HEK293 (cell line): Measurements from ENCODE around the gene ORC4.

Experiments used
- CTCF ChIA-PET: fragments of 350-600 bp; formaldehyde crosslinking; extraction: SDS; loops from one replicate; lab custom pipeline; 2021; ENCODE audit warnings: antibody characterized with exemption; lab: Yijun Ruan, JAX
- POLR2A ChIA-PET: fragments of 300-600 bp; formaldehyde crosslinking; extraction: SDS; loops from one replicate; lab custom pipeline; 2020; ENCODE audit warnings: antibody characterized with exemption, inconsistent platforms; lab: Yijun Ruan, JAX
- H3K27ac ChIP-seq: fragments of 200-500 bp; sonication (Bioruptor generic); 2 replicates; pipeline ENCODE4 v1.5.1; 2014; ENCODE audit warnings: low read depth, low read length, control low read depth, inconsistent platforms; ENCODE audit errors: extremely low read depth
- H3K36me3 ChIP-seq, 2 experiments: fragments of 200-500 bp in 1 of 2; sonication (Bioruptor generic) in 1 of 2; 1 replicate in 1 of 2; 2 replicates in 1 of 2; pipeline ENCODE4 v1.5.1; 2014 to 2017; ENCODE audit warnings: inconsistent platforms in 2 of 2, low read length in 2 of 2; ENCODE audit not compliant: control insufficient read depth in 2 of 2, insufficient read depth in 1 of 2
- H3K4me1 ChIP-seq: fragments of 200-500 bp; sonication (Bioruptor generic); 2 replicates; pipeline ENCODE4 v1.5.1; 2014; ENCODE audit warnings: mild to moderate bottlenecking, low read length, inconsistent platforms; ENCODE audit not compliant: control insufficient read depth, insufficient read depth
- H3K4me3 ChIP-seq: 2 replicates; pipeline ENCODE4 v1.5.1; 2011; ENCODE audit warnings: low read depth, mild to moderate bottlenecking, control low read depth, low read length, moderate library complexity
- H3K9me3 ChIP-seq: fragments of 200-500 bp; sonication (Bioruptor generic); 2 replicates; pipeline ENCODE4 v1.5.1; 2014; ENCODE audit warnings: low read depth, low read length, inconsistent platforms; ENCODE audit not compliant: control insufficient read depth, insufficient read depth
- HOXC10 ChIP-seq: sonication (generic); formaldehyde crosslinking; IDR thresholded peaks from 2 replicates; pipeline ENCODE4 v1.8.1; 2023; ENCODE audit warnings: mild to moderate bottlenecking, missing genetic modification reagents
- KLF16 ChIP-seq: fragments of 450-650 bp; formaldehyde crosslinking; IDR thresholded peaks from 2 replicates; pipeline ENCODE4 v1.5.1; 2017; ENCODE audit warnings: missing biosample characterization, missing genetic modification characterization
- MYNN ChIP-seq: fragments of 450-650 bp; formaldehyde crosslinking; IDR thresholded peaks from 2 replicates; pipeline ENCODE4 v1.5.1; 2016; ENCODE audit warnings: missing biosample characterization, missing genetic modification characterization, borderline replicate concordance
- OSR2 ChIP-seq: fragments of 450-650 bp; formaldehyde crosslinking; IDR thresholded peaks from 2 replicates; pipeline ENCODE4 v1.5.1; 2016; ENCODE audit warnings: missing biosample characterization, missing genetic modification characterization
- PRDM1 ChIP-seq: fragments of 450-650 bp; formaldehyde crosslinking; IDR thresholded peaks from 2 replicates; pipeline ENCODE4; 2016; ENCODE audit warnings: missing biosample characterization, missing genetic modification characterization
- YY2 ChIP-seq: fragments of 450-650 bp; formaldehyde crosslinking; IDR thresholded peaks from 2 replicates; pipeline ENCODE4 v1.5.1; 2016; ENCODE audit warnings: missing biosample characterization, missing genetic modification characterization
- ZBTB17 ChIP-seq: fragments of 450-650 bp; formaldehyde crosslinking; IDR thresholded peaks from 2 replicates; pipeline ENCODE4 v1.5.1; 2016; ENCODE audit warnings: missing biosample characterization, missing genetic modification characterization
- ZEB2 ChIP-seq: fragments of 450-650 bp; formaldehyde crosslinking; IDR thresholded peaks from 2 replicates; pipeline ENCODE4 v1.5.1; 2016; ENCODE audit warnings: missing biosample characterization, missing genetic modification characterization
- ZNF114 ChIP-seq: fragments of 450-650 bp; formaldehyde crosslinking; IDR thresholded peaks from 2 replicates; pipeline ENCODE4 v1.5.0; 2017; ENCODE audit warnings: missing biosample characterization, missing genetic modification characterization
- ZNF157 ChIP-seq: fragments of 450-650 bp; formaldehyde crosslinking; IDR thresholded peaks from 2 replicates; pipeline ENCODE4 v1.5.1; 2016; ENCODE audit warnings: missing biosample characterization, missing genetic modification characterization
- ZNF169 ChIP-seq: fragments of 450-650 bp; formaldehyde crosslinking; IDR thresholded peaks from 2 replicates; pipeline ENCODE4 v1.5.1; 2016; ENCODE audit warnings: missing biosample characterization, missing genetic modification characterization
- ZNF184 ChIP-seq: fragments of 450-650 bp; IDR thresholded peaks from 2 replicates; pipeline ENCODE4 v1.5.1; 2018; ENCODE audit warnings: missing biosample characterization, mild to moderate bottlenecking, missing genetic modification characterization
- ZNF350 ChIP-seq: fragments of 450-650 bp; formaldehyde crosslinking; IDR thresholded peaks from 2 replicates; pipeline ENCODE4 v1.5.0; 2017; ENCODE audit warnings: missing biosample characterization, mild to moderate bottlenecking, missing genetic modification characterization
- ZNF510 ChIP-seq: fragments of 450-650 bp; formaldehyde crosslinking; IDR thresholded peaks from 2 replicates; pipeline ENCODE4 v1.5.1; 2018; ENCODE audit warnings: mild to moderate bottlenecking, missing genetic modification characterization, missing biosample characterization; ENCODE audit not compliant: insufficient replicate concordance
- ZNF549 ChIP-seq: fragments of 450-650 bp; IDR thresholded peaks from 2 replicates; pipeline ENCODE4 v1.5.1; 2018; ENCODE audit warnings: missing biosample characterization, missing genetic modification characterization, mild to moderate bottlenecking, inconsistent platforms, moderate library complexity
- ZNF555 ChIP-seq: fragments of 450-650 bp; formaldehyde crosslinking; conservative IDR thresholded peaks from 2 replicates; pipeline ENCODE4 v1.5.1; 2017; ENCODE audit warnings: missing biosample characterization, mild to moderate bottlenecking, missing genetic modification characterization, inconsistent platforms
- ZNF624 ChIP-seq: fragments of 450-650 bp; formaldehyde crosslinking; IDR thresholded peaks from 2 replicates; pipeline ENCODE4 v1.5.1; 2017; ENCODE audit warnings: missing biosample characterization, missing genetic modification characterization
- ZNF660 ChIP-seq: fragments of 450-650 bp; IDR thresholded peaks from 2 replicates; pipeline ENCODE4 v1.5.1; 2018; ENCODE audit warnings: missing biosample characterization, mild to moderate bottlenecking, missing genetic modification characterization
- ZNF830 ChIP-seq: fragments of 450-650 bp; IDR thresholded peaks from 2 replicates; pipeline ENCODE4 v1.5.0; 2018; ENCODE audit warnings: missing biosample characterization, missing genetic modification characterization, low read depth, mild to moderate bottlenecking, moderate library complexity
- ZXDB ChIP-seq: fragments of 450-650 bp; formaldehyde crosslinking; IDR thresholded peaks from 2 replicates; pipeline ENCODE4 v1.5.1; 2016; ENCODE audit warnings: missing biosample characterization, missing genetic modification characterization
- TF ChIP-seq, protein P1 (sequence below): IDR thresholded peaks from 2 replicates; pipeline ENCODE4 v1.6.1; 2011; ENCODE audit warnings: mild to moderate bottlenecking, low read depth, low read length, borderline replicate concordance
- TF ChIP-seq, protein P2 (sequence below): fragments of 450-650 bp; formaldehyde crosslinking; IDR thresholded peaks from 2 replicates; pipeline ENCODE4 v1.5.1; 2016; ENCODE audit warnings: missing biosample characterization, missing genetic modification characterization, borderline replicate concordance
- TF ChIP-seq, protein P3 (sequence below): fragments of 450-650 bp; formaldehyde crosslinking; IDR thresholded peaks from 2 replicates; pipeline ENCODE4 v1.5.1; 2016; ENCODE audit warnings: missing biosample characterization, missing genetic modification characterization, borderline replicate concordance
- TF ChIP-seq, protein P4 (sequence below): fragments of 450-650 bp; IDR thresholded peaks from 2 replicates; pipeline ENCODE4 v1.5.1; 2018; ENCODE audit warnings: missing biosample characterization, missing genetic modification characterization
- TF ChIP-seq, protein P5 (sequence below): fragments of 450-650 bp; formaldehyde crosslinking; IDR thresholded peaks from 2 replicates; pipeline ENCODE4 v1.5.1; 2016; ENCODE audit warnings: missing biosample characterization, missing genetic modification characterization, low read depth

ORC4 gene

DNA sequence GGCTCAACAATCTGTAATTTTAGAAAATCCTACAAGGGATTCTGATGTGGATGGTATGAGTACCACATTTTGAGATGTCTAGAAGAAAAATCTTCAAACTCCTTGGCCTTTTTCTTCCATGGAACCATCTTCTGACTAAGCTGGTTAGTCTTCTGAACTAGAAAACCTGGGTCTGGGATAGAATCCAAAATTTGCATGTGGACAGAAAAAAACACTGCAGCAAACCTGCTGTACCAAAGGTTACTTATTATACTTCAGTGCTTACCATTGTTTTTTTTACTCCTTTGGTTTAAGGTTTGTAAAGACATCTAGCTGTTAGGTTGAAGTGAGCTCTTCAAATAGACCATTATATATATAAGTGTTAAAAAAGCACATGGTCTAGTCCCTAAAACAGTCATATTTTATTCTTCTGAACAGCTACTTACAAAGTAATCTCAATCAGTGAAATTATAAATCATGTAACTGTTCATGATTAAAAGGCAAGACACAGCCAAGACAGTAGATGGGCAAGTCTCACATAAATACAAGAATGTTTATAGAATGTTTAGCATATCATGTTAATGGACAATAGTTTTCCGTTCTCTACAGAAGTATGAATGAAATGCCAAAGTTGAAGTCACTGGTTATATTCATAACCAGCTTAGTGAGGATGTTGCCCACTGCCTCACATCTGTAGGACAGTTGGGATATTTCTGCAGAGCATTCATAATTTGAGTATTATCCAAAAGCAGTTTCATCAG lies 85.5 kb downstream of the ORC4 start:
- ChIA-PET POLR2A (interaction anchor here (0.9 kb wide), 1 partner anchor 86 kb away, joined by 5 read pairs; the partner anchor contains the start of genes MBD5 and ORC4), CTCF (interaction anchor here (0.6 to 1.3 kb wide), 3 partner anchors 572 to 603 kb away, joined by 3 to 8 read pairs (median 4); no protein-coding TSS in a partner anchor)
- H3K36me3 ChIP-seq, result peaks cover 18 to 67% of the 10 kb centered on the region in 2 experiments

DNA sequence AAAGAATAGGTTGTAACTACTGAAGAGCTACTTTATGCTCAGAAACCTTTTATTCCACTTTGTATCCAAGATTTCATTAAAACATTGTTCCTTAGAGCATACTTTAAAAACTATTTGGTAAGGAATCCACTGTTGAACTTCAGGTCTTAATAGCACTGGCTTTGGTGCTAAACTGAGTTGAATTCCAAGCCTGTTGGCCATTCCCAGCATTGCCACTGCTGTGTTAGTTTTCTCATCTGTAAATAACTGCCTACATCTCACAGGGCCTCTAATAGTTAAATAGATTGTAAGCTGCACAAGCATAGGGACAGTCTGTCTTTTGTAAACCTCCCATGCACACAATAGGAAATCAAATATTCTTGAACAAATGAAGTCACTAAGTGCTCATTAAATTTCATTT lies 86.6 kb downstream of the ORC4 start:
- Histone ChIP-seq H3K27ac (no peak overlapping the region), H3K4me3 (no peak overlapping the region), H3K4me1 (no peaks in the 10 kb centered on the region), H3K9me3 (no peaks in the 10 kb centered on the region), H3K36me3 (peaks cover 18 to 59% of the 10 kb centered on the region in 2 experiments)
- ChIA-PET POLR2A (no interaction called here), CTCF (interaction anchor here (0.9 kb wide), 1 partner anchor 1056 kb away, joined by 3 read pairs; no protein-coding TSS in a partner anchor)
- TF ChIP-seq, protein P1, sequence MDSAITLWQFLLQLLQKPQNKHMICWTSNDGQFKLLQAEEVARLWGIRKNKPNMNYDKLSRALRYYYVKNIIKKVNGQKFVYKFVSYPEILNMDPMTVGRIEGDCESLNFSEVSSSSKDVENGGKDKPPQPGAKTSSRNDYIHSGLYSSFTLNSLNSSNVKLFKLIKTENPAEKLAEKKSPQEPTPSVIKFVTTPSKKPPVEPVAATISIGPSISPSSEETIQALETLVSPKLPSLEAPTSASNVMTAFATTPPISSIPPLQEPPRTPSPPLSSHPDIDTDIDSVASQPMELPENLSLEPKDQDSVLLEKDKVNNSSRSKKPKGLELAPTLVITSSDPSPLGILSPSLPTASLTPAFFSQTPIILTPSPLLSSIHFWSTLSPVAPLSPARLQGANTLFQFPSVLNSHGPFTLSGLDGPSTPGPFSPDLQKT, result no peak
- TF ChIP-seq, protein P2, sequence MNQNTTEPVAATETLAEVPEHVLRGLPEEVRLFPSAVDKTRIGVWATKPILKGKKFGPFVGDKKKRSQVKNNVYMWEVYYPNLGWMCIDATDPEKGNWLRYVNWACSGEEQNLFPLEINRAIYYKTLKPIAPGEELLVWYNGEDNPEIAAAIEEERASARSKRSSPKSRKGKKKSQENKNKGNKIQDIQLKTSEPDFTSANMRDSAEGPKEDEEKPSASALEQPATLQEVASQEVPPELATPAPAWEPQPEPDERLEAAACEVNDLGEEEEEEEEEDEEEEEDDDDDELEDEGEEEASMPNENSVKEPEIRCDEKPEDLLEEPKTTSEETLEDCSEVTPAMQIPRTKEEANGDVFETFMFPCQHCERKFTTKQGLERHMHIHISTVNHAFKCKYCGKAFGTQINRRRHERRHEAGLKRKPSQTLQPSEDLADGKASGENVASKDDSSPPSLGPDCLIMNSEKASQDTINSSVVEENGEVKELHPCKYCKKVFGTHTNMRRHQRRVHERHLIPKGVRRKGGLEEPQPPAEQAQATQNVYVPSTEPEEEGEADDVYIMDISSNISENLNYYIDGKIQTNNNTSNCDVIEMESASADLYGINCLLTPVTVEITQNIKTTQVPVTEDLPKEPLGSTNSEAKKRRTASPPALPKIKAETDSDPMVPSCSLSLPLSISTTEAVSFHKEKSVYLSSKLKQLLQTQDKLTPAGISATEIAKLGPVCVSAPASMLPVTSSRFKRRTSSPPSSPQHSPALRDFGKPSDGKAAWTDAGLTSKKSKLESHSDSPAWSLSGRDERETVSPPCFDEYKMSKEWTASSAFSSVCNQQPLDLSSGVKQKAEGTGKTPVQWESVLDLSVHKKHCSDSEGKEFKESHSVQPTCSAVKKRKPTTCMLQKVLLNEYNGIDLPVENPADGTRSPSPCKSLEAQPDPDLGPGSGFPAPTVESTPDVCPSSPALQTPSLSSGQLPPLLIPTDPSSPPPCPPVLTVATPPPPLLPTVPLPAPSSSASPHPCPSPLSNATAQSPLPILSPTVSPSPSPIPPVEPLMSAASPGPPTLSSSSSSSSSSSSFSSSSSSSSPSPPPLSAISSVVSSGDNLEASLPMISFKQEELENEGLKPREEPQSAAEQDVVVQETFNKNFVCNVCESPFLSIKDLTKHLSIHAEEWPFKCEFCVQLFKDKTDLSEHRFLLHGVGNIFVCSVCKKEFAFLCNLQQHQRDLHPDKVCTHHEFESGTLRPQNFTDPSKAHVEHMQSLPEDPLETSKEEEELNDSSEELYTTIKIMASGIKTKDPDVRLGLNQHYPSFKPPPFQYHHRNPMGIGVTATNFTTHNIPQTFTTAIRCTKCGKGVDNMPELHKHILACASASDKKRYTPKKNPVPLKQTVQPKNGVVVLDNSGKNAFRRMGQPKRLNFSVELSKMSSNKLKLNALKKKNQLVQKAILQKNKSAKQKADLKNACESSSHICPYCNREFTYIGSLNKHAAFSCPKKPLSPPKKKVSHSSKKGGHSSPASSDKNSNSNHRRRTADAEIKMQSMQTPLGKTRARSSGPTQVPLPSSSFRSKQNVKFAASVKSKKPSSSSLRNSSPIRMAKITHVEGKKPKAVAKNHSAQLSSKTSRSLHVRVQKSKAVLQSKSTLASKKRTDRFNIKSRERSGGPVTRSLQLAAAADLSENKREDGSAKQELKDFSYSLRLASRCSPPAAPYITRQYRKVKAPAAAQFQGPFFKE (tag by site-specific recombination), result no peak
- no peak for TF ChIP-seq ZNF660 (tag by site-specific recombination)
- no peak for TF ChIP-seq ZNF184 (tag by site-specific recombination)
- no peak for TF ChIP-seq ZNF350
- no peak for TF ChIP-seq KLF16
- TF ChIP-seq ZNF549, result no peak
- no peak for TF ChIP-seq ZNF830 (tag by site-specific recombination)
- no peak for TF ChIP-seq ZEB2
- TF ChIP-seq, protein P3, sequence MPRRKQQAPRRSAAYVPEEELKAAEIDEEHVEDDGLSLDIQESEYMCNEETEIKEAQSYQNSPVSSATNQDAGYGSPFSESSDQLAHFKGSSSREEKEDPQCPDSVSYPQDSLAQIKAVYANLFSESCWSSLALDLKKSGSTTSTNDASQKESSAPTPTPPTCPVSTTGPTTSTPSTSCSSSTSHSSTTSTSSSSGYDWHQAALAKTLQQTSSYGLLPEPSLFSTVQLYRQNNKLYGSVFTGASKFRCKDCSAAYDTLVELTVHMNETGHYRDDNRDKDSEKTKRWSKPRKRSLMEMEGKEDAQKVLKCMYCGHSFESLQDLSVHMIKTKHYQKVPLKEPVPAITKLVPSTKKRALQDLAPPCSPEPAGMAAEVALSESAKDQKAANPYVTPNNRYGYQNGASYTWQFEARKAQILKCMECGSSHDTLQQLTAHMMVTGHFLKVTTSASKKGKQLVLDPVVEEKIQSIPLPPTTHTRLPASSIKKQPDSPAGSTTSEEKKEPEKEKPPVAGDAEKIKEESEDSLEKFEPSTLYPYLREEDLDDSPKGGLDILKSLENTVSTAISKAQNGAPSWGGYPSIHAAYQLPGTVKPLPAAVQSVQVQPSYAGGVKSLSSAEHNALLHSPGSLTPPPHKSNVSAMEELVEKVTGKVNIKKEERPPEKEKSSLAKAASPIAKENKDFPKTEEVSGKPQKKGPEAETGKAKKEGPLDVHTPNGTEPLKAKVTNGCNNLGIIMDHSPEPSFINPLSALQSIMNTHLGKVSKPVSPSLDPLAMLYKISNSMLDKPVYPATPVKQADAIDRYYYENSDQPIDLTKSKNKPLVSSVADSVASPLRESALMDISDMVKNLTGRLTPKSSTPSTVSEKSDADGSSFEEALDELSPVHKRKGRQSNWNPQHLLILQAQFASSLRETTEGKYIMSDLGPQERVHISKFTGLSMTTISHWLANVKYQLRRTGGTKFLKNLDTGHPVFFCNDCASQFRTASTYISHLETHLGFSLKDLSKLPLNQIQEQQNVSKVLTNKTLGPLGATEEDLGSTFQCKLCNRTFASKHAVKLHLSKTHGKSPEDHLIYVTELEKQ, result no peak
- no peak for TF ChIP-seq PRDM1 (tag by site-specific recombination)

More for the DNA sequence above, 85.5 kb downstream of the ORC4 start:
- no peaks in the 10 kb centered on the region for H3K4me1 ChIP-seq
- no peak overlapping the region for H3K4me3 ChIP-seq
- no peak overlapping the region for H3K27ac ChIP-seq
- H3K9me3 ChIP-seq, result no peaks in the 10 kb centered on the region
- TF ChIP-seq ZNF157 (tag by site-specific recombination), result no peak
- TF ChIP-seq, protein P4, sequence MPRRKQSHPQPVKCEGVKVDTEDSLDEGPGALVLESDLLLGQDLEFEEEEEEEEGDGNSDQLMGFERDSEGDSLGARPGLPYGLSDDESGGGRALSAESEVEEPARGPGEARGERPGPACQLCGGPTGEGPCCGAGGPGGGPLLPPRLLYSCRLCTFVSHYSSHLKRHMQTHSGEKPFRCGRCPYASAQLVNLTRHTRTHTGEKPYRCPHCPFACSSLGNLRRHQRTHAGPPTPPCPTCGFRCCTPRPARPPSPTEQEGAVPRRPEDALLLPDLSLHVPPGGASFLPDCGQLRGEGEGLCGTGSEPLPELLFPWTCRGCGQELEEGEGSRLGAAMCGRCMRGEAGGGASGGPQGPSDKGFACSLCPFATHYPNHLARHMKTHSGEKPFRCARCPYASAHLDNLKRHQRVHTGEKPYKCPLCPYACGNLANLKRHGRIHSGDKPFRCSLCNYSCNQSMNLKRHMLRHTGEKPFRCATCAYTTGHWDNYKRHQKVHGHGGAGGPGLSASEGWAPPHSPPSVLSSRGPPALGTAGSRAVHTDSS (tag by site-specific recombination), result no peak
- no peak for TF ChIP-seq ZNF114 (tag by site-specific recombination)
- no peak for TF ChIP-seq HOXC10 (CRISPR knock-in tag)
- TF ChIP-seq OSR2 (tag by site-specific recombination), result no peak
- TF ChIP-seq ZXDB (tag by site-specific recombination), result no peak
- TF ChIP-seq YY2, result no peak
- no peak for TF ChIP-seq ZNF555 (tag by site-specific recombination)
- TF ChIP-seq ZNF510 (tag by site-specific recombination), result no peak
- TF ChIP-seq ZNF169 (tag by site-specific recombination), result no peak
- TF ChIP-seq, protein P5, sequence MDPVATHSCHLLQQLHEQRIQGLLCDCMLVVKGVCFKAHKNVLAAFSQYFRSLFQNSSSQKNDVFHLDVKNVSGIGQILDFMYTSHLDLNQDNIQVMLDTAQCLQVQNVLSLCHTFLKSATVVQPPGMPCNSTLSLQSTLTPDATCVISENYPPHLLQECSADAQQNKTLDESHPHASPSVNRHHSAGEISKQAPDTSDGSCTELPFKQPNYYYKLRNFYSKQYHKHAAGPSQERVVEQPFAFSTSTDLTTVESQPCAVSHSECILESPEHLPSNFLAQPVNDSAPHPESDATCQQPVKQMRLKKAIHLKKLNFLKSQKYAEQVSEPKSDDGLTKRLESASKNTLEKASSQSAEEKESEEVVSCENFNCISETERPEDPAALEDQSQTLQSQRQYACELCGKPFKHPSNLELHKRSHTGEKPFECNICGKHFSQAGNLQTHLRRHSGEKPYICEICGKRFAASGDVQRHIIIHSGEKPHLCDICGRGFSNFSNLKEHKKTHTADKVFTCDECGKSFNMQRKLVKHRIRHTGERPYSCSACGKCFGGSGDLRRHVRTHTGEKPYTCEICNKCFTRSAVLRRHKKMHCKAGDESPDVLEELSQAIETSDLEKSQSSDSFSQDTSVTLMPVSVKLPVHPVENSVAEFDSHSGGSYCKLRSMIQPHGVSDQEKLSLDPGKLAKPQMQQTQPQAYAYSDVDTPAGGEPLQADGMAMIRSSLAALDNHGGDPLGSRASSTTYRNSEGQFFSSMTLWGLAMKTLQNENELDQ (tag by site-specific recombination), result no peak
- no peak for TF ChIP-seq ZNF624 (tag by site-specific recombination)
- no peak for TF ChIP-seq ZBTB17 (tag by site-specific recombination)
- TF ChIP-seq ZEB2, result no peak
- no peak for TF ChIP-seq MYNN
